ENCODE results near the gene ZNF865. TPM values are rescaled to one million over a fixed set of nuclear protein-coding genes. Genes with fewer than 3 reads are reported as not detected.

The ZNF865 gene
- total and polyA plus RNA-seq, 10 of the 15 experiments (the other 5 are each of a cell fraction or from before 2014, with no cell fraction given), result 0.02 to 18.3 (median 0.90) TPM

GRCh38 chr19:55654868-55655647 is 49.6 kb downstream of the ZNF865 start, which contains the start of gene U2AF2:
TSS of gene U2AF2 (plus strand) at chr19:55655035. CDS start at chr19:55655105, 70 bp downstream.
- Histone ChIP-seq H3K27me3 (replicated peaks in 1 of 2; ENCODE audit: control insufficient read depth in 2 of 2, insufficient read depth in 2 of 2, low read length in 1 of 2) (no peaks in the 10 kb centered on the region), H3K9ac (ENCODE audit: control insufficient read depth, insufficient read depth, low read length) (peak within 1 kb of the TSS; percentile 99), H3K36me3 (ENCODE audit: control insufficient read depth in 2 of 2, insufficient read depth in 2 of 2, low read length in 1 of 2) (peaks cover 0 to 15% of the 10 kb centered on the region in 2 experiments; a peak in 3 of 4 replicates), H3K9me3 (replicated peaks; ENCODE audit: control insufficient read depth, insufficient read depth, low read length) (no peaks in the 10 kb centered on the region), H3K4me1 (ENCODE audit: control insufficient read depth, insufficient read depth, low read length) (peaks cover 18% of the 10 kb centered on the region), H3K4me2 (ENCODE audit: control insufficient read depth, insufficient read depth) (peak within 1 kb of the TSS; percentile 94), H3K4me3 (peak within 1 kb of the TSS; percentile 94), H4K20me1 (ENCODE audit: control insufficient read depth, insufficient read depth) (peaks cover 9% of the 10 kb centered on the region), H3K27ac (ENCODE audit: control insufficient read depth, insufficient read depth) (peak within 1 kb of the TSS; percentile 100), H2AFZ (ENCODE audit: control insufficient read depth, low read depth, low read length) (peak within 1 kb of the TSS; percentile 96), H3K79me2 (ENCODE audit: control insufficient read depth, insufficient read depth, low read length) (peaks cover 52% of the 10 kb centered on the region)
- ChIA-PET POLR2A (interaction anchor here (0.6 to 1.6 kb wide), 14 partner anchors 10 to 660 kb away, joined by 3 to 12 read pairs (median 6); partner anchors contain the start of genes FIZ1, ZNF524, ZNF581 and ZNF784), RAD21 (ENCODE audit: unreplicated experiment) (interaction anchor here (0.7 to 1.6 kb wide), 8 partner anchors 12 to 51 kb away, joined by 3 to 34 read pairs (median 5); partner anchors contain the start of gene ZNF581), CTCF (interaction anchor here (0.6 to 3.6 kb wide), 21 partner anchors 10 to 655 kb away, joined by 3 to 85 read pairs (median 4); partner anchors contain the start of genes FIZ1, PPP1R12C, ZNF524 and ZNF581), SMC1A (ENCODE audit: uncharacterized antibody, unreplicated experiment) (interaction anchor here (1.2 to 2.6 kb wide), 5 partner anchors 13 to 30 kb away, joined by 4 to 28 read pairs (median 5); partner anchors contain the start of gene ZNF784)
- intact Hi-C loops (cut with micrococcal nuclease; ENCODE audit: unreplicated experiment), result loop anchor here (2.0 kb wide), 1 partner anchor 24 kb away; no protein-coding TSS in a partner anchor
- in situ Hi-C loops (cut with MboI), result loop anchor here (5.0 to 25.0 kb wide), 3 partner anchors 657 to 1518 kb away; partner anchors contain the start of genes CNOT3, LENG9 and ZSCAN5A
- DNase-seq (ENCODE audit: low read depth, low spot score), result no peak
- FAIRE-seq, result no peak
- peak; percentile 67 for ATAC-seq
- no TSS peak for BruUV-seq (replicated peaks)
- WGBS (ENCODE audit: insufficient coverage, insufficient replicate concordance, low lambda C conversion rate, missing lambda C conversion rate), result under 1% methylated on average over 50 of the region's 95 CpGs
- TF ChIP-seq NR2C1 (IDR thresholded peaks at IDR 0.05) (peak; percentile 57), ZNF384 (IDR thresholded peaks at IDR 0.05; ENCODE audit: borderline replicate concordance, low read depth, low read length) (no peak), ASH2L (IDR thresholded peaks at IDR 0.05; ENCODE audit: borderline replicate concordance, low read depth) (no peak), NRF1 (conservative IDR thresholded peaks at IDR 0.05; ENCODE audit: low read depth, low read length) (peak; percentile 72), ZNF274 (IDR thresholded peaks at IDR 0.05; ENCODE audit: insufficient read depth, insufficient read length) (no peak), MXI1 (IDR thresholded peaks at IDR 0.05; ENCODE audit: low read depth, low read length) (peak; percentile 96), FOS (IDR thresholded peaks at IDR 0.05; ENCODE audit: borderline replicate concordance, extremely low read depth, insufficient read length) (no peak), MYB (IDR thresholded peaks at IDR 0.05; ENCODE audit: borderline replicate concordance, low read depth, low read length) (no peak), ETV6 (conservative IDR thresholded peaks at IDR 0.05 in 1 of 2, IDR thresholded peaks at IDR 0.05 in 1 of 2; ENCODE audit: borderline replicate concordance in 1 of 2, low read depth in 1 of 2) (no peak), POU2F2 (IDR thresholded peaks at IDR 0.05; ENCODE audit: borderline replicate concordance, low read depth, low read length) (0 out of 3 replicates have a peak, but pooled peaks have one; percentile 7), SIN3A (IDR thresholded peaks at IDR 0.05; ENCODE audit: low read depth, low read length) (peak; percentile 81), CTCF (IDR thresholded peaks at IDR 0.05 in 2 of 3, conservative IDR thresholded peaks at IDR 0.05 in 1 of 3; ENCODE audit: control insufficient read depth in 2 of 3, extremely low read depth in 1 of 3, insufficient read depth in 1 of 3, low read depth in 3 of 3, low read length in 3 of 3) (no peak), JUND (IDR thresholded peaks at IDR 0.05; ENCODE audit: low read depth, low read length) (no peak), YBX1 (IDR thresholded peaks at IDR 0.05) (no peak), IRF5 (IDR thresholded peaks at IDR 0.05; ENCODE audit: borderline replicate concordance) (no peak), ESRRA (IDR thresholded peaks at IDR 0.05; ENCODE audit: low read length) (no peak), SREBF2 (IDR thresholded peaks at IDR 0.05; ENCODE audit: low read length) (peak; percentile 36; the same call in 1 of the 2 replicates), BRCA1 (IDR thresholded peaks at IDR 0.05; ENCODE audit: low read depth, low read length) (no peak), TCF7 (IDR thresholded peaks at IDR 0.05; ENCODE audit: borderline replicate concordance) (no peak), NR2F1 (conservative IDR thresholded peaks at IDR 0.05) (peak; percentile 48), IKZF2 (IDR thresholded peaks at IDR 0.05) (no peak)
